Measurements from ENCODE around the gene M1AP.

The M1AP gene

GRCh38 chr2:74548285-74548899, 99.7 kb downstream of the M1AP start:
- no peak for DNase-seq (ENCODE audit: low read depth)

- no peak for DNase-seq (ENCODE audit: low read depth)
Observed at GRCh38 chr2:74546004-74546403, 102.1 kb downstream of the M1AP start.

DNA sequence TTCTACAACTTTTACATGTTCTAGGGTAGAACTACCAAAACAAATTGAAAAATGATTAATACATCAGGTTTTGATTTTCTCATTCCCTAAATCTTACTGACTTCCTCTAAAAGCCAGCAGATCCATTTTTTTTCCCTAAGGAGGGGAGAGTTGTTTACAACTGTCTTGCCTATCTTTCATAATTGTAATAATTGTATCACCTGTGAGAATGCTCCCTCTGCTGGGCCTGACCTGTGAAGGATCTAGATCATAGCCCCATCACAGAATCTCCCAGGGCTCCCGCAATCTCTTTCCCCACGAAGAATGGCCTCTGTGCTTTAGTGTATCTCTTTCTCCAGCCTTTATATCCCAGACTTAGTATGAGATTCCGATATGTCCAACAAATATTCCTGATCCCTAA, 103.5 kb downstream of the M1AP start:
- DNase-seq (ENCODE audit: low read depth) = no peak

- DNase-seq (ENCODE audit: low read depth) = no peak
Observed at GRCh38 chr2:74542978-74543377, 105.2 kb downstream of the M1AP start.

- DNase-seq (ENCODE audit: low read depth) = no peak
Observed at GRCh38 chr2:74540291-74540690, 107.8 kb downstream of the M1AP start.

- DNase-seq (ENCODE audit: low read depth) = no peak
Observed at GRCh38 chr2:74538881-74539339, 109.2 kb downstream of the M1AP start.

- no peak for DNase-seq (ENCODE audit: low read depth)
Observed at GRCh38 chr2:74537140-74537539, 111.0 kb downstream of the M1AP start.

DNA sequence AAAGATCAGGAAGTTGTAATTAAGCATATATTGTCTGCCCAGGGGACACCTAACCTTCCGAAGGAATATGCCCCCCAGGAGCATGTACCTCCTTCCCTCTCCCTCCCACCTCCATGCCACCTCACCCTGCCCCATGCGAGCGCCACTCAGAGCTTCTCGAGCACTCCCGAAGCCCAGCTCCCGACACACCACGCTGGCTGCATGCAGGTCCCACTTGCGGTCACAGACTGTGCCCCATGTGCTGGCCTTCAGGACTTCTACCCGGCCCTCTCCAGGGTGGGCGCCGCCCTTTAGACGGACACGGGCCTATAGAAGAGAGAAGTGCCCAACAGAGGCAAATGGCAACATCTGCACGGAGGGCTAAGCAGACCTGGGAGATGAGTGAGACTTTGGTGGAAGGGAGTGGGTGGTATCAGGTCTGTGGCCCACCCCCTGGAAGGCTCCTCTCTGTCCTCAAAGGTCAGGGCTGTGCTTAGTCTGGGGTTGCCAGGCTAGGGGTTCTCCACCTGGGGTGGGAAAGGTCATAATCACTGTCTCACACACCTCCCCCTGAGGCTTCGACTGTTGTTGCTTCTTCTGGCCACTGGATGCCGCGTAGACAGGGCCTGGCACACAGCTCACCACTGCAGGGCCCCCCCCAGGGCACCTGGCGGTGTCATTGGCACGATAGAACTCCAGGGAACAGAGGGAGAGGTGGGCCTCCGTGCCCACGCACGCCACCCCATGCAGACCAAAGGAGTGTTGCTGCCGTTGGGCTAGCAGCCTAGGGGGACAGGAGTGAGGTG, 111.8 kb downstream of the M1AP start:
- DNase-seq (ENCODE audit: low read depth) = no peak

DNA sequence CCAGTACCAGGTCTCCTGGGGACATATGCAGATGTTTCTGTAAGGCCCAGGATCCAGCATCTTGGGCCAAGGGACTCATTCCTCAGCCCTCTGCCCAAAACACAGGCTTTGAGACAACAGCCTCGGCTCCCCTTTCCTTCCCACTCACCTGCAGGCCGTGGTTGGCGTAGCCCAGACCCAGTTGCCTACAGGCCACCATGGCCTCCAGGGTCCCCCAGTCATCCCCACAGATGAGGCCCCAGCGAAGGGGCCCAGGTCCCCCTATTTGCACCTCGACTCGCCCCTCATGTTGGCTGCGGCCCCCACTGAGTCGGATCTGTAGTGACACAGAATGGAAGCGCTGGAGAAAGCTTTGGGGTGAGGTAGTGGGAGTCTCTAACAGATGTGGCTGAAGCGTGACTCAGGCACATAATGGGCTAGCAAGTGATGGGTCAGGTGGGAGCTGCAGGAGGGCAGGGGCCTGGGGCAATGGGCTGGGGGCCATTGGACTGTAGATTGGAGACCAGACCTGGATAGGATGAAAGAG, 112.6 kb downstream of the M1AP start:
- DNase-seq (ENCODE audit: low read depth) = no peak

- no peak for DNase-seq (ENCODE audit: low read depth)
Observed at GRCh38 chr2:74534411-74534810, 113.7 kb downstream of the M1AP start.

- DNase-seq (ENCODE audit: low read depth) = no peak
Observed at GRCh38 chr2:74533464-74533863, 114.7 kb downstream of the M1AP start.

- DNase-seq (ENCODE audit: low read depth) = no peak
Observed at GRCh38 chr2:74532222-74532621, 115.9 kb downstream of the M1AP start.

GRCh38 chr2:74531666-74532065, 116.5 kb downstream of the M1AP start:
- no peak for DNase-seq (ENCODE audit: low read depth)

GRCh38 chr2:74530239-74531187, 117.6 kb downstream of the M1AP start:
- no peak for DNase-seq (ENCODE audit: low read depth)

GRCh38 chr2:74529357-74530238, 118.5 kb downstream of the M1AP start, which contains the start of the genes AUP1 and HTRA2:
Gene AUP1, minus strand, starts transcription at chr2:74529706. Its CDS starts 77 bp downstream, at chr2:74529629.
Gene HTRA2, plus strand, starts transcription at chr2:74529933. Its CDS starts 74 bp downstream, at chr2:74530007.
- peak; percentile 97 for DNase-seq (ENCODE audit: low read depth)

DNA sequence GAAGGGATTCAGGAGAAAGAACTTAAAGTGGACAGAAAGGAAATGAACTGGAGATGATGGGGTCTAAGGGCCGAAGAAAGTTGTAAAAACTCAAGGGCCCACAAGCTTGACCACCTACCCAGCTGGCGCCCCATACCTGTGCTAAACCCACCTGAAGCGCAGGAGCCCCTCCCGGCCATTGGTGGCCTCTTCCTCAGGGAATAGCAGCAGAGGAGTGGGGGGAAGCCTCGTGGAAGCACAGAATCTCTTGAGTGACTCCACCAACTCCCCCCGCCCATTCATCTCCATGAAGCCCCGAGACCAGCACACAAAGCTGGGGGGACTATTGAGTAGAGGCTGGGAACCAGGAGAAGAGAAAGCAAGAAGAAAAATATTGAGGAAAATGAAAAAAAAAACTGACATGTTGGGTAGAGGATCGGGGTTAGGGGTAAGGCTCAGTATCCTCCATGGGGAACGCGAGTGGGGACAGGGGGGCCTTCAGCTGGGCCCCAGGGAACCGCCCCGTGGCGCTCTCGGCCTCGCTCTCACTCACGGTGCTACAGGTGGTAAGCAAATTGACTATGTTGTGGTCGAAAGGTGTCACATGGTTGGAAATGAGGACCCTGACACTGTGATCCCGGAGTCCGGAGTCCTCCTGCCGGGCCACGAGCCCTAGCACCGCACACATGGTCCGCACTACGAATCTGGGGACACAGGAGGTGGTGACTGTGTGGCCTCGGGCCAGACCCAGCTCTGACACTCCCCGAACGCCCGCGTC, 119.4 kb downstream of the M1AP start:
- no peak for DNase-seq (ENCODE audit: low read depth)

DNA sequence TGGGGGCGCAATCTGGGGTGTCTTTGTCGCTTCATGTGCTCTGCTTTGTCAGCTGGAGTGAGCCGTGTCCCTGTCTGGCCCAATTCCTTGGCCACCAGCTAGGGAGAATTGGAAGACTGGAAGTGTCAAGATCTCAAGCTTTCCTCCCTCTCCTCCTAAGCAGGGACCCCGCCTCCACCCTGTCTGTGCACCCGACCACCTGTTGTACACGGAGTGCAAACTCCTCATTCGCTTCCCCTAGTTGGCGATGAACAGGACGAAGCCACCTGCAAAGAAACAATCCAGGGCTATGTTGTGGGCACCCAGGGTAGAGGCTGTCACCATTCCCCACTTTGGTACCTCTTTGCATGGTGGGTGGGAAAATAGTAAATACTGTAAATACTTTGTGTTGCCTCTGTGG, 120.4 kb downstream of the M1AP start:
- DNase-seq (ENCODE audit: low read depth) = no peak

DNA sequence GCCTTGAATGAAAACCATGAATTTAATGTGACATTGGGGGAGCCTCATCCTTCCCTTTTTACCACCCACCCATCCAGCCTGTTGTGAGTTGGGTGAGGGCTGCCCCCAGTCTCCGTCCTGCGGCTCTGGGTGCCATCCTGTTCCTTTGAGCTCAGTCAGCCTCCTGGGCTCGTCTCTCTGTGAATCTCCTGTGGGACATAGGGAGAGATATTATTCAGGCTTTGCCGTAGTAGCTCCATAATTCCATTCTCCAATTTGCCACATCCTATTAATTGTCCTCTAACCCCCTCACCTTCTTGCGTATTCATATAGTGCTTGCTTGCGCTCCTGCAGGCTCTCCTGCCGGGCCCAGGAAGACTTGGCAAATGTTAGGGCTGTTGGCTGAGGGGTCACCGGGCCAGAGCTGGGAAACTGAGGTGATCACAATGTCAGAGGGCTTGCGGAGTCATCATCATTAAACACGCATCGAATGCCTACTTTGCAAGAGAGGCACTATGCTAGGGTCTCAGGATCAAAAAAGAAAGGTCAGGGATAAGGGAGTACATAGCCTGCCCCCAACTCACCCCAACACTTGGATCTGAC, 121.4 kb downstream of the M1AP start:
- no peak for DNase-seq (ENCODE audit: low read depth)

DNA sequence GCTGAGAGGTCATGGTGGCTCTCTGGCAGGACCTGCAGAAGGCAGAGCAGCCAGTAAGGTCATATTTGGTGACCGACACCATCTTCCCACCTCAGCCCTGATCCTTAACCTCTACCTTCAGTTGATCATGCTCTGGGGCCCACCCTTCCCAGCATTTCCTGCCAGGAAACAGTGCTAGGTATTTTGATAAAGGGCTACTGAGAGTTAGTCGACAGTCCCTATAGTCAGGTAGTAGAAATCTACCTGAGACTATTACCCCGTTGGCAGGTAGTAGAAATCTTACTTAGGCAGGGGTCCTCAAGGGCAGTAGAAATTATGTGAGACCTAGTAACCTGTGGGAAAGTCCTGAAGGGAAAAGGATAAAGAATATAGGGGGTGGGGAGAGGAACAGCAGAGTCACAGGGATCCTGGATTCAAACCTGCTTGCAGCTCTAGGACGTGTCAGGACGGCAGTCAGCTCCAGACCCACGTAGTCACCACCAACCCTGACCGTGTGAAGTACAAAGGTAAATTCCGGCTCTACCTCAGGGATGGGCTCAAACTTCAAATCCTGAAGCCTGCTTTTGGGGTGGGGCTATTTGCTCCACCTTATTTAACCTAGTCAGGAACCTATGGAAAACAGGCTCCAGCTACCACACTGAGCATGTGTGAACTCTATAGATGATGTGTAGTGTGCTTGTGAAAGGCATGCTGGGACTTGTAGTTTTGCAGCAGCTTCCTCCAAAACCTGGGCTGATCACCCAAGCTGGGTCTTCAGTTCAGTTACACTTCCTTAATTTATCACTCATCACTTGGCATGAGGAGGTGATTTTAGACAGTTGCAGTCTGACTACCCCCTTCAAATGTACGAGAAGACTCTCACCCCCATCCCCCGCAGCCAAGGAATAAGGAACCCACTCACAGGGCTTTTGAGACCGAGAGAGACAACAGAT, 122.1 kb downstream of the M1AP start, which contains the start of gene DQX1:
Gene DQX1 (minus strand): TSS at position 515 of the 932 bp plus-strand sequence. CDS start 502 bp downstream, at position 13.
- DNase-seq (ENCODE audit: low read depth) = no peak

Data from GM04503 (cell line).